HG03432 (cell line): Measurements from ENCODE around the gene TOP3A.
A peak's percentile ranks its signal among the peaks of the same experiment; 100 is the strongest.

Experiments
- ATAC-seq: cut with Tn5 transposase; IDR thresholded peaks from one replicate; pipeline ENCODE4 v1.9.1; 2021; ENCODE audit warnings: mild to moderate bottlenecking, moderate library complexity; ENCODE audit not compliant: unreplicated experiment

Gene TOP3A

GRCh38 chr17:18278867-18279266, 35.9 kb downstream of the TOP3A start:
- ATAC-seq: no peak

- ATAC-seq: no peak
Observed at GRCh38 chr17:18277076-18277475, 37.7 kb downstream of the TOP3A start.

GRCh38 chr17:18270046-18270931, 44.5 kb downstream of the TOP3A start:
- ATAC-seq: no peak

GRCh38 chr17:18267927-18268711, 46.7 kb downstream of the TOP3A start:
- ATAC-seq: no peak

- ATAC-seq: no peak
Observed at GRCh38 chr17:18267366-18267765, 47.4 kb downstream of the TOP3A start.

GRCh38 chr17:18263885-18264682, 50.7 kb downstream of the TOP3A start:
- ATAC-seq: no peak

- no peak for ATAC-seq
Observed at GRCh38 chr17:18262641-18263040, 52.2 kb downstream of the TOP3A start.

- ATAC-seq: no peak
Observed at GRCh38 chr17:18262111-18262510, 52.7 kb downstream of the TOP3A start.

- ATAC-seq: no peak
Observed at GRCh38 chr17:18261659-18262058, 53.1 kb downstream of the TOP3A start.

GRCh38 chr17:18261146-18261515, 53.7 kb downstream of the TOP3A start:
- ATAC-seq: no peak

GRCh38 chr17:18260332-18261145, 54.3 kb downstream of the TOP3A start, which contains the start of gene MIEF2:
Gene MIEF2 (plus strand): TSS chr17:18260662. CDS start chr17:18262721, 2,059 bp downstream.
- peak; percentile 76 for ATAC-seq

- no peak for ATAC-seq
Observed at GRCh38 chr17:18259621-18260331, 55.0 kb downstream of the TOP3A start.

GRCh38 chr17:18258356-18259038, 56.3 kb downstream of the TOP3A start, which contains the start of gene FLII:
Gene FLII (minus strand): TSS chr17:18258738. CDS start chr17:18258690, 48 bp downstream.
- peak; percentile 26 for ATAC-seq

GRCh38 chr17:18257982-18258355, 56.8 kb downstream of the TOP3A start:
- peak; percentile 31 for ATAC-seq

GRCh38 chr17:18257268-18257981, 57.4 kb downstream of the TOP3A start:
- ATAC-seq: peak; percentile 5

GRCh38 chr17:18256776-18257175, 58.0 kb downstream of the TOP3A start:
- no peak for ATAC-seq

- no peak for ATAC-seq
Observed at GRCh38 chr17:18256351-18256750, 58.4 kb downstream of the TOP3A start.
